GM19035 (cell line): ENCODE measurements around the gene TRMU.
"Not testable (repeated sequence)": the region's sequence is repeated elsewhere in the genome, so short reads cannot be mapped to it uniquely, and the experiment has no call there.

Experiments used
- ATAC-seq: cut with Tn5 transposase; IDR thresholded peaks from one replicate; pipeline ENCODE4 v1.9.1; 2021; ENCODE audit not compliant: unreplicated experiment

TRMU gene

GRCh38 chr22:46382524-46382923 lies 47.0 kb downstream of the TRMU start:
- no peak for ATAC-seq

DNA sequence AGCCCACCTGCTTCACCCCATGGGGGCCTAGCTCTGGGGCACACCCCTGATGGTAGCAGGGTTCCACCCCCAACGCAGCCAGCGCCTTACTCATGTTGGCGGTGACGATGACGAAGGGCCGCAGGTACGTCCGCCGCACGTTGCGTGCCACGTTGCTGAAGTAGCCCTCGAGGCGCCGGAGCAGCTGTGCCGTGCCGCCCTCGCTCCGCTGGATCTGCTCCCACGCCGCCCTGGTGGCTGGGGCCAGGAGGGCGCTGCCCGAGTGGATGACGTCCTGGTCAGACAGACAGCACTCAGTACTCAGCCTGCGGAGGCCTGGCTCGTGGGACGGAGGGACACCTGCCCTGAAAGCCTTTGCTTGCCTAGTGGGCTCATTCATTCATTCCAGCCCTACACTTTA lies 50.8 kb downstream of the TRMU start:
- ATAC-seq: no peak

GRCh38 chr22:46387748-46388147 lies 52.2 kb downstream of the TRMU start:
- ATAC-seq: no peak

GRCh38 chr22:46388647-46389046 lies 53.1 kb downstream of the TRMU start:
- no peak for ATAC-seq

GRCh38 chr22:46389081-46389480 lies 53.6 kb downstream of the TRMU start:
- no peak for ATAC-seq

DNA sequence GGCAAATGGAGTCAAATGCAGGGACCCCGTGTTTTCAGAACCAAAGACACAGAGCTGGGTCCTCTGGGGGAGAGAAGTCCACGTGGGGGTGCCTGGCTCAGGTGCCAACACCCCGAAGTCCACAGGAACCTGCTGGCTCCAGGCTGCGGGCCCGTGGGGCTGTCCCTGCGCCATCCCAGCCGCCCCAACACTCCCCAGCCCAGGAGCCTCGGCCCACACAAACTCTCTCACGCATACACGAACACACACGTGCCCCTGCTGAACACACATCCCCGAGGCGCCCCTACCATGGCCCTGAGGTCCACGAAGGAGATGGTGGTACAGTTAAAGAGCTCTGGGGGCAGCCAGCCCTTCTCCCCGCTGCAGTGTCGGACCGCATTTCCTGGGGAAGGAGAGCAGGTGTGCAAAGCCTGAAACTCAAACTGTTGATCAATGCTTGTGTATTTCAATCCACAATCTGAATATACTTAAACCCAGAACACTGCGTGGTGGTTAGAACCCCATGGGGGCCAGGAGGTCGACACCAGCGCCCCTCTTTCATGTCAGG lies 54.7 kb downstream of the TRMU start:
- no peak for ATAC-seq

GRCh38 chr22:46390652-46391301 lies 55.3 kb downstream of the TRMU start:
- ATAC-seq: no peak

DNA sequence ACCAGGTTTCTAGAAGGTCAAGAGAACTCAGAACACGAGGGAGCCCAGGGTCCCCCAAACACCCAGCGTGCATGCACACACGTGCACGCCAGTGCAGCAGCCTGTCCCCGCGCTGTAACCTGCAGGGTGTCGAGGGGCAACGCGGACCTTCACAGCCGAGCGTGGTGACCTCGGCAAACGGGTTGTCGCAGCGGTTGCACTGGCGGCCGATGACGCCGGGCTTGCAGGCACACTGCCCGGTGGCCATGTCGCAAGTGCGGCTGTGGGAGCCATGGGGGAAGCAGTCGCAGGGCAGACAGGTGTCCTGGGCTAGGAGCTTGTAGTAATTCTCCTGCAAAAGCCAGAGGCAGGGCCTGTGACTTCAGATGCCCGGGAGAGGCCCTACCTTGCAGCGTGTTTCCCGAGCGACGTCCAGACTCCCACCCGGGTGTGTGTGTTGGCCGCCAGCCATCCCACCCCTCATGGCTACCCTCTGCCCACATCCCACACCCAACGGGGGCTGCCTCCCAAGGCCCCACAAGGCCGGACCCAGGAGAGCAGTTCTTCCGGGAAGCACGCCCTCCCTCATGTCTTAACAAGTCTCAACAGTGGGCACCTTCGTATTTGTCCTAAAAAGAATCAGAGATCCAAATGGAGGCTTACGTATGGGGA lies 56.1 kb downstream of the TRMU start:
- ATAC-seq: no peak

DNA sequence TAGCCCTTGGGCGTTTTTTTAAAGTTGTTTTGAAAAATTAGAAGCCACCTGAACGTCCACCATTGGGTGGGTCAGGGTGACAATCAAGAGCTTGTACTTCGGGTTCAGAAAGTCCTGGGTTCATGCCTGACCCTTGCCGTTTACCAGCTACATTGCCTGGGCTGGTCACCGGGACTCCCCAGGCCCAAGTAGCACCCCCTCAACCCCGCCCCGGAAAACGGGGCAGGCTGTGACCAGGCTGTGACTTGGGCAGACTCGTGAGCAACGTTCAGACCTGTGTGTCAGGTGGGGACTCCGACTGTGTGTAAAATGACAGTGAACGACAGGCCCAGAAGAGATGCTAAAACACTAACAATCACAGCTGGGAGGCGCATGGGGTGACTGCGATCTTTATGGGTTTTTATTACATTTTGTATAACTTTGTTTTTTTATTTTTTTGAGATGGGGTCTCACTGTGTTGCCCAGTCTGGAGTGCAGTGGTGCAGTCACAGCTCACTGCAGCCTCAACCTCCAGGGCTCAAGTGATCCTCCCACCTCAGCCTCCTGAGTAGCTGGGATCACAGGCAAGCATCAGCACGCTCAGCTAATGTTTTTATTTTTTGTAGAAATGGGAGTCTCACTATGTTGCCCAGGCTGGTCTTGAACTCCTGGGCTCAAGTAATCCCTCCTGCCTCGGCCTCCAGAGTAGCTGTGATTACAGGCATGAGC lies 56.8 kb downstream of the TRMU start:
- no peak for ATAC-seq

- ATAC-seq: no peak
These were observed 58.4 kb downstream of the TRMU start for GRCh38 chr22:46393873-46394272.

GRCh38 chr22:46394622-46395021 lies 59.1 kb downstream of the TRMU start:
- no peak for ATAC-seq

DNA sequence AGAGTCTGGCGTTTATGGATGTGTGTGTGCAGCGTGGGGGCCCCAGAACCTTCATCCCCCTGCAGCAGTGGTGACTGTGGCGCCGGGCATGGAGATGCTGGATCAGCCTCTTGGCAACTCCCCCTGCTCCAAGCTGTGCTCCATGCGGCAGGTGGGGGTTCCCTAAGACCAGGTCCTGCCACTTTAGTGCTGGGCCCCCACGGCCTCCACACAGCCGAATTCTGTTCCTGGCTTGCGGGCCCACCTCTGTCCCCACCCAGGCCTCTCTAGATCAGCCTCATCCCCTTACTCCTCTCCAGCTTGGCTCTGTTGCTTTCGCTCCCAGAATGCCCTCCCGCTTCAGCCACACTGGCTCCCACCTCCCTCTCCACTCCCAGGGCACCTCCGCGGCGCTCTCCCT lies 59.6 kb downstream of the TRMU start:
- no peak for ATAC-seq

DNA sequence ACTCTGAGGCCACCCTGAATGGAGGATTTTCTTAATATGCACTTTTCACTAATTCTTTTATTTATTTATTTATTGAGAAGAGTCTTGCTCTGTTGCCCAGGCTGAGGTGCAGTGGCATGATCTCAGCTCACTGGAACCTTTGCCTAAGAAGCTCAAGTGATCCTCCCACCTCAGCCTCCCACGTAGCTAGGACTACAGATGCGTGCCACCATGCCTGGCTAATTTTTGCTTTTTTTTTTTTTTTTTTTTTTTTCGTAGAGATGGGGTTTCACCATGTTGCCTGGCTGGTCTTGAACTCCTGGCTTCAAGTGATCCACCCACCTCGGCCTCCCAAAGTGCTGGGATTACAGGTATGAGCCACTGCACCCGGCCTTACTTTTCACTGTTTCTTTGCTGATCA lies 61.5 kb downstream of the TRMU start:
- ATAC-seq: not testable (repeated sequence)

- no peak for ATAC-seq
These were observed 62.0 kb downstream of the TRMU start for GRCh38 chr22:46397514-46397913.

- ATAC-seq: no peak
These were observed 62.4 kb downstream of the TRMU start for GRCh38 chr22:46397951-46398350.

- no peak for ATAC-seq
These were observed 63.9 kb downstream of the TRMU start for GRCh38 chr22:46399251-46400024.

GRCh38 chr22:46401370-46401769 lies 65.9 kb downstream of the TRMU start:
- ATAC-seq: no peak

GRCh38 chr22:46402505-46402904 lies 67.0 kb downstream of the TRMU start:
- ATAC-seq: no peak

- ATAC-seq: not testable (repeated sequence)
These were observed 68.4 kb downstream of the TRMU start for GRCh38 chr22:46403880-46404279.

DNA sequence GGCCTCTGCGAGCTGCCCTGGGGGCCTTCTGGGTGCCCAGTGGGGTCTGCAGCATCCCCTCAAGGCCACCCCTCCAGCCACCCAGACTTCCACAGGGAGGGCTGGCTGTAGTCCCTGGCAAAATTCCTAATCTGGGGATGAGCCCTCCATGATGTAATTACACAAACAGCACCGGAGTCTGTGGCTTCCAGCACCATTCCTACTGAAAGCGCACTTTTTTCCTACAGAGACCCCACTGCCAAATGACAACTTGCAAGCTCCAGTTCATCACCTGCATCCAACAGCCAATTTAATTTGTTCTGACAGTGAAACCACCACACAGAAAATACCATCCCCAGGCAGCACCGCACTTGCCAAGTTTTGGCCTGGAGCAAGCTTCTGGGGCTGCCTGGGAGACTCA lies 70.4 kb downstream of the TRMU start:
- no peak for ATAC-seq

GRCh38 chr22:46406349-46406748 lies 70.8 kb downstream of the TRMU start:
- no peak for ATAC-seq
